HEK293 (cell line): ENCODE measurements around the gene ATP1B2.

Source experiments
- CTCF ChIA-PET: fragments of 350-600 bp; formaldehyde crosslinking; extraction: SDS; loops from one replicate; lab custom pipeline; 2021; ENCODE audit warnings: antibody characterized with exemption; lab: Yijun Ruan, JAX
- POLR2A ChIA-PET: fragments of 300-600 bp; formaldehyde crosslinking; extraction: SDS; loops from one replicate; lab custom pipeline; 2020; ENCODE audit warnings: antibody characterized with exemption, inconsistent platforms; lab: Yijun Ruan, JAX
- H3K27ac ChIP-seq: fragments of 200-500 bp; sonication (Bioruptor generic); 2 replicates; pipeline ENCODE4 v1.5.1; 2014; ENCODE audit warnings: low read depth, low read length, control low read depth, inconsistent platforms; ENCODE audit errors: extremely low read depth
- H3K36me3 ChIP-seq, 2 experiments: fragments of 200-500 bp in 1 of 2; sonication (Bioruptor generic) in 1 of 2; 1 replicate in 1 of 2; 2 replicates in 1 of 2; pipeline ENCODE4 v1.5.1; 2014 to 2017; ENCODE audit warnings: inconsistent platforms in 2 of 2, low read length in 2 of 2; ENCODE audit not compliant: control insufficient read depth in 2 of 2, insufficient read depth in 1 of 2
- H3K4me1 ChIP-seq: fragments of 200-500 bp; sonication (Bioruptor generic); 2 replicates; pipeline ENCODE4 v1.5.1; 2014; ENCODE audit warnings: mild to moderate bottlenecking, low read length, inconsistent platforms; ENCODE audit not compliant: control insufficient read depth, insufficient read depth
- H3K4me3 ChIP-seq: 2 replicates; pipeline ENCODE4 v1.5.1; 2011; ENCODE audit warnings: low read depth, mild to moderate bottlenecking, control low read depth, low read length, moderate library complexity
- H3K9me3 ChIP-seq: fragments of 200-500 bp; sonication (Bioruptor generic); 2 replicates; pipeline ENCODE4 v1.5.1; 2014; ENCODE audit warnings: low read depth, low read length, inconsistent platforms; ENCODE audit not compliant: control insufficient read depth, insufficient read depth
- EGR2 ChIP-seq: fragments of 450-650 bp; formaldehyde crosslinking; IDR thresholded peaks from 2 replicates; pipeline ENCODE4 v1.5.1; 2016; ENCODE audit warnings: low read depth, missing biosample characterization, missing genetic modification characterization
- INSM2 ChIP-seq: fragments of 450-650 bp; formaldehyde crosslinking; IDR thresholded peaks from 2 replicates; pipeline ENCODE4 v1.5.1; 2016; ENCODE audit warnings: missing biosample characterization, missing genetic modification characterization
- MEIS1 ChIP-seq: sonication (generic); formaldehyde crosslinking; IDR thresholded peaks from 2 replicates; pipeline ENCODE4 v1.8.1; 2022; ENCODE audit warnings: missing genetic modification reagents, mild to moderate bottlenecking, borderline replicate concordance
- TCF7L2 ChIP-seq: IDR thresholded peaks from 2 replicates; pipeline ENCODE4 v1.6.1; 2011; ENCODE audit warnings: low read depth, mild to moderate bottlenecking, inconsistent platforms, low read length, moderate library complexity, borderline replicate concordance
- ZBTB11 ChIP-seq: fragments of 450-650 bp; formaldehyde crosslinking; conservative IDR thresholded peaks from 2 replicates; pipeline ENCODE4 v1.5.1; 2016; ENCODE audit warnings: low read depth, missing biosample characterization, missing genetic modification characterization
- ZBTB17 ChIP-seq: fragments of 450-650 bp; formaldehyde crosslinking; IDR thresholded peaks from 2 replicates; pipeline ENCODE4 v1.5.1; 2016; ENCODE audit warnings: missing biosample characterization, missing genetic modification characterization
- ZFP3 ChIP-seq: fragments of 450-650 bp; formaldehyde crosslinking; IDR thresholded peaks from 2 replicates; pipeline ENCODE4 v1.5.1; 2016; ENCODE audit warnings: low read depth, missing biosample characterization, missing genetic modification characterization
- ZNF10 ChIP-seq: fragments of 450-650 bp; formaldehyde crosslinking; IDR thresholded peaks from 2 replicates; pipeline ENCODE4 v1.5.1; 2017; ENCODE audit warnings: missing biosample characterization, missing genetic modification characterization
- ZNF16 ChIP-seq: fragments of 450-650 bp; formaldehyde crosslinking; IDR thresholded peaks from 2 replicates; pipeline ENCODE4 v1.5.1; 2016; ENCODE audit warnings: low read depth, missing biosample characterization, missing genetic modification characterization
- ZNF202 ChIP-seq: fragments of 450-650 bp; formaldehyde crosslinking; IDR thresholded peaks from 2 replicates; pipeline ENCODE4 v1.5.1; 2016; ENCODE audit warnings: missing biosample characterization, missing genetic modification characterization, borderline replicate concordance
- ZNF350 ChIP-seq: fragments of 450-650 bp; formaldehyde crosslinking; IDR thresholded peaks from 2 replicates; pipeline ENCODE4 v1.5.0; 2017; ENCODE audit warnings: missing biosample characterization, mild to moderate bottlenecking, missing genetic modification characterization
- ZNF398 ChIP-seq: fragments of 450-650 bp; formaldehyde crosslinking; IDR thresholded peaks from 2 replicates; pipeline ENCODE4 v1.5.1; 2017; ENCODE audit warnings: missing biosample characterization, missing genetic modification characterization
- ZNF433 ChIP-seq: fragments of 450-650 bp; formaldehyde crosslinking; IDR thresholded peaks from 2 replicates; pipeline ENCODE4 v1.5.1; 2016; ENCODE audit warnings: missing biosample characterization, missing genetic modification characterization, low read depth
- ZNF621 ChIP-seq: fragments of 450-650 bp; formaldehyde crosslinking; IDR thresholded peaks from 2 replicates; pipeline ENCODE4 v1.5.1; 2017; ENCODE audit warnings: missing biosample characterization, missing genetic modification characterization
- ZNF645 ChIP-seq: fragments of 450-650 bp; formaldehyde crosslinking; IDR thresholded peaks from 2 replicates; pipeline ENCODE4; 2016; ENCODE audit warnings: missing biosample characterization, missing genetic modification characterization
- ZNF660 ChIP-seq: fragments of 450-650 bp; IDR thresholded peaks from 2 replicates; pipeline ENCODE4 v1.5.1; 2018; ENCODE audit warnings: missing biosample characterization, mild to moderate bottlenecking, missing genetic modification characterization
- ZNF768 ChIP-seq: fragments of 450-650 bp; formaldehyde crosslinking; IDR thresholded peaks from 2 replicates; pipeline ENCODE4 v1.5.1; 2018; ENCODE audit warnings: missing biosample characterization, mild to moderate bottlenecking, missing genetic modification characterization
- ZSCAN30 ChIP-seq: fragments of 450-650 bp; IDR thresholded peaks from 2 replicates; pipeline ENCODE4 v1.5.1; 2018; ENCODE audit warnings: missing biosample characterization, mild to moderate bottlenecking, missing genetic modification characterization, moderate library complexity

Gene ATP1B2

GRCh38 chr17:7644775-7645174 is 6.0 kb upstream of the ATP1B2 start (continued):
- TF ChIP-seq ZBTB11 (tag by site-specific recombination) (no peak), INSM2 (tag by site-specific recombination) (no peak), ZNF621 (tag by site-specific recombination) (no peak)
- TF ChIP-seq, all 188 proteins: peak for 0

GRCh38 chr17:7646457-7646856 is 4.3 kb upstream of the ATP1B2 start:
- CTCF ChIA-PET = interaction anchor here (0.7 to 1.4 kb wide), 2 partner anchors 24 to 41 kb away, joined by 4 to 5 read pairs; partner anchors contain the start of gene TP53
- Histone ChIP-seq H3K9me3 (no peaks in the 10 kb centered on the region), H3K36me3 (no peaks in the 10 kb centered on the region), H3K27ac (no peak overlapping the region), H3K4me3 (no peak overlapping the region), H3K4me1 (peaks cover 5% of the 10 kb centered on the region)
- TF ChIP-seq ZFP3 (tag by site-specific recombination) (no peak), EGR2 (tag by site-specific recombination) (no peak), ZNF645 (tag by site-specific recombination) (no peak), ZNF16 (tag by site-specific recombination) (no peak), ZSCAN30 (tag by site-specific recombination) (no peak), ZNF10 (tag by site-specific recombination) (no peak), ZNF433 (tag by site-specific recombination) (no peak), MEIS1 (no peak), ZNF660 (tag by site-specific recombination) (no peak), TCF7L2 (no peak), ZNF768 (no peak), ZBTB17 (tag by site-specific recombination) (no peak), ZNF202 (tag by site-specific recombination) (no peak), ZNF350 (no peak), ZNF398 (tag by site-specific recombination) (no peak)
- POLR2A ChIA-PET = interaction anchor here (1.0 to 2.2 kb wide), 2 partner anchors 10 to 41 kb away, joined by 5 to 6 read pairs; partner anchors contain the start of gene TP53
